Peyer's patch (tissue), 4 donors: ENCODE measurements around the gene ATL3.
"Not testable (repeated sequence)": the region's sequence is repeated elsewhere in the genome, so short reads cannot be mapped to it uniquely, and the experiment has no call there.

ENCODE experiments used
- POLR2A ChIP-seq, 2 donors: fragments of 450-650 bp; IDR thresholded peaks; one replicate each; pipeline ENCODE4 v1.5.1; 2017; ENCODE audit warnings: antibody characterized with exemption in 2 of 2, mild to moderate bottlenecking in 2 of 2, moderate library complexity in 2 of 2
- TF ChIP-seq, protein P1 (sequence below), 6 experiments: fragments of 450-650 bp in 4 of 6; fragments of 200-600 bp in 2 of 6; sonication (generic) in 1 of 6; IDR thresholded peaks; one replicate each; pipeline ENCODE4 v1.5.1; 2017 to 2019; ENCODE audit warnings: antibody characterized with exemption in 6 of 6, mild to moderate bottlenecking in 3 of 6, moderate library complexity in 1 of 6

- TF ChIP-seq, protein P1, sequence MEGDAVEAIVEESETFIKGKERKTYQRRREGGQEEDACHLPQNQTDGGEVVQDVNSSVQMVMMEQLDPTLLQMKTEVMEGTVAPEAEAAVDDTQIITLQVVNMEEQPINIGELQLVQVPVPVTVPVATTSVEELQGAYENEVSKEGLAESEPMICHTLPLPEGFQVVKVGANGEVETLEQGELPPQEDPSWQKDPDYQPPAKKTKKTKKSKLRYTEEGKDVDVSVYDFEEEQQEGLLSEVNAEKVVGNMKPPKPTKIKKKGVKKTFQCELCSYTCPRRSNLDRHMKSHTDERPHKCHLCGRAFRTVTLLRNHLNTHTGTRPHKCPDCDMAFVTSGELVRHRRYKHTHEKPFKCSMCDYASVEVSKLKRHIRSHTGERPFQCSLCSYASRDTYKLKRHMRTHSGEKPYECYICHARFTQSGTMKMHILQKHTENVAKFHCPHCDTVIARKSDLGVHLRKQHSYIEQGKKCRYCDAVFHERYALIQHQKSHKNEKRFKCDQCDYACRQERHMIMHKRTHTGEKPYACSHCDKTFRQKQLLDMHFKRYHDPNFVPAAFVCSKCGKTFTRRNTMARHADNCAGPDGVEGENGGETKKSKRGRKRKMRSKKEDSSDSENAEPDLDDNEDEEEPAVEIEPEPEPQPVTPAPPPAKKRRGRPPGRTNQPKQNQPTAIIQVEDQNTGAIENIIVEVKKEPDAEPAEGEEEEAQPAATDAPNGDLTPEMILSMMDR (IDR thresholded peaks at IDR 0.05): not testable (repeated sequence)
- TF ChIP-seq POLR2A (IDR thresholded peaks at IDR 0.05): not testable (repeated sequence)
Measured at GRCh38 chr11:63638436-63638835, 32.7 kb downstream of the ATL3 start.
